Natural killer cell (primary cell): ENCODE measurements around the gene TATDN2. TPM values are rescaled to one million over a fixed set of nuclear protein-coding genes. Genes with fewer than 3 reads are reported as not detected.

Experiments used
- ATAC-seq, 3 donors: fragments of 150-1000 bp in 2 of 3; fragments of 200-7000 bp in 1 of 3; cut with Tn5 transposase; 1 replicate in 1 of 3; 2 replicates in 2 of 3; pipeline ENCODE4 v1.10.0; 2021; ENCODE audit warnings: mild to moderate bottlenecking in 2 of 3, moderate library complexity in 2 of 3
- DNase-seq, 2 donors: peaks; one replicate each; pipeline versions ENCODE4 v3.0.0 to v3.0.0-alpha.2; 2013 to 2021; ENCODE audit warnings: mixed read lengths in 1 of 2
- H3K27ac ChIP-seq: one replicate; pipeline ENCODE4 v1.5.1; 2013; ENCODE audit warnings: mild to moderate bottlenecking, low read length
- H3K27me3 ChIP-seq: one replicate; pipeline ENCODE4 v1.6.1; 2013; ENCODE audit warnings: low read length; ENCODE audit not compliant: control insufficient read depth, insufficient read depth
- H3K36me3 ChIP-seq: one replicate; pipeline ENCODE4 v1.6.1; 2013; ENCODE audit warnings: low read length; ENCODE audit not compliant: control insufficient read depth, insufficient read depth
- H3K4me1 ChIP-seq: one replicate; pipeline ENCODE4 v1.6.1; 2013; ENCODE audit warnings: low read length; ENCODE audit not compliant: control insufficient read depth, insufficient read depth
- H3K4me3 ChIP-seq: one replicate; pipeline ENCODE4 v1.5.1; 2013; ENCODE audit warnings: low read length
- H3K9me3 ChIP-seq: one replicate; pipeline ENCODE4 v1.6.1; 2013; ENCODE audit warnings: low read length; ENCODE audit not compliant: control insufficient read depth, insufficient read depth
- H3K27ac Mint-ChIP-seq, 2 donors: one replicate each; pipeline ENCODE4 v1.8.0; 2022; ENCODE audit warnings: mild to moderate bottlenecking in 2 of 2, mixed read lengths in 2 of 2, moderate library complexity in 1 of 2
- H3K27me3 Mint-ChIP-seq, 2 donors: one replicate each; pipeline ENCODE4 v1.8.0; 2022; ENCODE audit warnings: low read depth in 2 of 2, mixed read lengths in 2 of 2
- H3K36me3 Mint-ChIP-seq: one replicate; pipeline ENCODE4 v1.8.0; 2022; ENCODE audit warnings: mixed read lengths
- H3K4me1 Mint-ChIP-seq, 2 donors: one replicate each; pipeline ENCODE4 v1.8.0; 2022; ENCODE audit warnings: mixed read lengths in 2 of 2
- H3K4me3 Mint-ChIP-seq: one replicate; pipeline ENCODE4 v1.8.0; 2022; ENCODE audit warnings: mild to moderate bottlenecking, moderate library complexity, mixed read lengths
- H3K9me3 Mint-ChIP-seq, 2 donors: one replicate each; pipeline ENCODE4 v1.8.0; 2022; ENCODE audit warnings: mixed read lengths in 2 of 2
- WGBS: methylation state at CpG from one replicate; pipeline ENCODE4 v1.1.7; 2013; ENCODE audit warnings: missing lambda C conversion rate; ENCODE audit not compliant: insufficient coverage; 5-methylcytosine and 5-hydroxymethylcytosine counted together
- intact Hi-C: fragments of 100-400 bp; cut with micrococcal nuclease; formaldehyde crosslinking; loops from one replicate; pipeline ENCODE4 v1.14.2; 2022
- total RNA-seq, 4 donors: library from RNA; stranded (reverse); fragments of 120-200 nt in 1 of 4; gene quantifications; one replicate each; pipeline versions ENCODE4 v1.2.3 to v1.2.4, GENCODE V29; 2013 to 2022
- TF ChIP-seq, protein P1 (sequence below): fragments of 200-600 bp; IDR thresholded peaks from one replicate; pipeline ENCODE4 v1.8.0; 2022; ENCODE audit warnings: antibody characterized with exemption

The TATDN2 gene
- total RNA-seq, 3 donors from 2014 or later (not counting 1 experiment from before 2014, with no cell fraction given), result 75.6 to 99.4 (median 88.4) TPM

DNA sequence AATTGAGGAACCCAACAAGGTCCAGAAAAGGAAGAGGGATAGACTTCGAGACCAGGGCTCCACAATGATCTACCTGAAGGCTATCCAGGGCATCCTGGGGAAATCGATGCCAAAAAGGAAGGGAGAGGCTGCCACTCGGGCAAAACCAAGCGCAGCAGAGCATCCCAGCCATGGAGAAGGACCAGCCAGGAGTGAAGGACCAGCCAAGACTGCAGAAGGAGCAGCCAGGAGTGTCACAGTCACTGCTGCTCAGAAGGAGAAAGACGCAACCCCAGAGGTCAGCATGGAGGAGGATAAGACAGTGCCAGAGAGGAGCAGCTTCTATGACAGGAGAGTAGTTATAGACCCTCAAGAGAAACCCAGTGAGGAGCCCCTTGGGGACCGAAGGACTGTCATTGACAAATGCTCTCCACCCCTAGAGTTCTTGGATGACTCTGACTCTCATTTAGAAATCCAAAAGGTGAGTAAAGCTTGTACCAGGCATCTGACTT lies 12.0 kb downstream of the TATDN2 start:
- H3K27me3 Mint-ChIP-seq, result no peaks in the 10 kb centered on the region

DNA sequence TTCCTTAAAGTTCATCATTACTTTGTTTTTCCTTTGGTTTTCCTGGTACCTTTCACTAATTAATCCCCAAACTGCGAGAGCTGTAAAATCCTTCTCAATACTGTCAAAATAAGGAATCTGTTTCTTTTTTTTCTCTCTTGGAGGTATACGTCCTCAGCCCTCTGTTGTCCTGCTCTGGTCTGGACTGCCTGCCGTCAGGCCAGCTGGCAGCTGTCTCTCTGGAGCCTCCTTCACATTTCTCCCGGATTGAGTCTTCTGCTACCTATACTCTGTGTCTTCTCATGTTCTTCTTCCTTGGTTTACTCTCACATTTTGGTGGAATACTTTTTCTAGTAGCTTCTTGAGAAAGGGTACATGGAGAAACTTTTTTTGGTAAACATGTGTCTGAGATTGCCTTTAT lies 13.8 kb downstream of the TATDN2 start:
- no peaks in the 10 kb centered on the region for H3K9me3 ChIP-seq
- no peak overlapping the region for H3K27ac ChIP-seq
- DNase-seq (no peak), ATAC-seq (no peak)
- no peak overlapping the region for H3K4me3 ChIP-seq
- H3K4me1 ChIP-seq, result peaks cover 12% of the 10 kb centered on the region
- intact Hi-C loops, result no loop called here
- no peaks in the 10 kb centered on the region for H3K27me3 ChIP-seq
- no peaks in the 10 kb centered on the region for H3K27me3 Mint-ChIP-seq
- H3K36me3 Mint-ChIP-seq, result peaks cover 27% of the 10 kb centered on the region
- 90% methylated on average over 4 of the region's 4 CpGs for WGBS
- no peak overlapping the region for H3K4me3 Mint-ChIP-seq
- H3K36me3 ChIP-seq, result peaks cover 45% of the 10 kb centered on the region
- H3K27ac Mint-ChIP-seq, result peak overlapping the region; percentile 75 to 83
- TF ChIP-seq, protein P1, sequence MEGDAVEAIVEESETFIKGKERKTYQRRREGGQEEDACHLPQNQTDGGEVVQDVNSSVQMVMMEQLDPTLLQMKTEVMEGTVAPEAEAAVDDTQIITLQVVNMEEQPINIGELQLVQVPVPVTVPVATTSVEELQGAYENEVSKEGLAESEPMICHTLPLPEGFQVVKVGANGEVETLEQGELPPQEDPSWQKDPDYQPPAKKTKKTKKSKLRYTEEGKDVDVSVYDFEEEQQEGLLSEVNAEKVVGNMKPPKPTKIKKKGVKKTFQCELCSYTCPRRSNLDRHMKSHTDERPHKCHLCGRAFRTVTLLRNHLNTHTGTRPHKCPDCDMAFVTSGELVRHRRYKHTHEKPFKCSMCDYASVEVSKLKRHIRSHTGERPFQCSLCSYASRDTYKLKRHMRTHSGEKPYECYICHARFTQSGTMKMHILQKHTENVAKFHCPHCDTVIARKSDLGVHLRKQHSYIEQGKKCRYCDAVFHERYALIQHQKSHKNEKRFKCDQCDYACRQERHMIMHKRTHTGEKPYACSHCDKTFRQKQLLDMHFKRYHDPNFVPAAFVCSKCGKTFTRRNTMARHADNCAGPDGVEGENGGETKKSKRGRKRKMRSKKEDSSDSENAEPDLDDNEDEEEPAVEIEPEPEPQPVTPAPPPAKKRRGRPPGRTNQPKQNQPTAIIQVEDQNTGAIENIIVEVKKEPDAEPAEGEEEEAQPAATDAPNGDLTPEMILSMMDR, result no peak
- peaks cover 64 to 69% of the 10 kb centered on the region in 2 donors for H3K4me1 Mint-ChIP-seq
- H3K9me3 Mint-ChIP-seq, result no peaks in the 10 kb centered on the region

More for the DNA sequence above, 12.0 kb downstream of the TATDN2 start:
- ATAC-seq (no peak), DNase-seq (no peak)
- no peaks in the 10 kb centered on the region for H3K27me3 ChIP-seq
- no peak overlapping the region for H3K4me3 ChIP-seq
- peaks cover 42% of the 10 kb centered on the region for H3K36me3 ChIP-seq
- H3K27ac ChIP-seq, result no peak overlapping the region
- peaks cover 27% of the 10 kb centered on the region for H3K36me3 Mint-ChIP-seq
- peaks cover 67 to 68% of the 10 kb centered on the region in 2 donors for H3K4me1 Mint-ChIP-seq
- WGBS, result 87% methylated on average over 6 of the region's 6 CpGs
- intact Hi-C loops, result no loop called here
- no peak overlapping the region for H3K4me3 Mint-ChIP-seq
- TF ChIP-seq, protein P1, result no peak
- no peaks in the 10 kb centered on the region for H3K9me3 Mint-ChIP-seq
- peaks cover 10% of the 10 kb centered on the region for H3K4me1 ChIP-seq
- H3K27ac Mint-ChIP-seq, result peak overlapping the region; percentile 55 to 75
- no peaks in the 10 kb centered on the region for H3K9me3 ChIP-seq

DNA sequence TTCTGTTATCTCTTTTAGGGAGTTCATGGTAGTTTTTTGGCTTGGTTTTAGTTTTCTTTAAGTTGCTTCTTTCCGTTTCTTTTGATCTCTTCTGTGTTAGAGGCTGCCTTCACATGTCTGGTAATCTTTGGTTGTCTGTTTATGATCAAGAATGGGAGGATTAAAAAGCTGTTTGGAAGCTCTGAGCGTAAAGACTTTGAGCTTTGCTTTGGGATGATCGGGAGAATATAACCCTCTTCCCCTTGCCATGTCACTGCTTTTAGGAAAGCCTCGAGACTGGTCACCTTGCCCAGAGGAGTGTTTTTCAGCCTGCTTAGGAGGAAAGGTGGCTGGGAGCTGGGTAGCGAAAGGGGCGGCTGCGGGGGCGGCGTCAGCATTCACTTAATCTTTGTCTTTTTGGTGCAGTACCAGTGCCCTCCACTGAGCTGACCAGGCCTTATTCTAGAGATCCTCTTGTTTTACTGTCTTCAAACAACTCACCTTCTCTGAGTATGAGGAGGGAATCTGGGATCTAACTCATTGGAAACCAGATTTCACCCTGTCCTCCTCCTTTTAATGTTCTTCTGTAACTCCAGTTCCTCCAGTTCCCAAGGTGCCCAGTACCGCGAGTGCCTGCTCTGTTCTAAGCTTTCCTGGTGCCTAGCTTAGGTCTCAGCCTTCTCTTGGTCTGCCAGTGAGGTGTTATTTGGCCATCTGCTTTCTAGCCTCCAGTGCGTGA lies 15.5 kb downstream of the TATDN2 start:
- H3K36me3 ChIP-seq, result peaks cover 58% of the 10 kb centered on the region
- Mint-ChIP-seq H3K27me3 (no peaks in the 10 kb centered on the region), H3K27ac (peak overlapping the region; percentile 75 to 83), H3K36me3 (peaks cover 27% of the 10 kb centered on the region), H3K4me1 (peaks cover 82 to 87% of the 10 kb centered on the region in 2 donors), H3K4me3 (peak overlapping the region; percentile 4), H3K9me3 (no peaks in the 10 kb centered on the region)
- H3K4me3 ChIP-seq, result no peak overlapping the region
- intact Hi-C loops, result no loop called here
- H3K27me3 ChIP-seq, result no peaks in the 10 kb centered on the region
- DNase-seq (peak in 1 of 2 donors; percentile 82), ATAC-seq (peak; percentile 73 to 96 (median 93))
- H3K9me3 ChIP-seq, result no peaks in the 10 kb centered on the region
- 76% methylated on average over 12 of the region's 12 CpGs for WGBS
- no peak overlapping the region for H3K27ac ChIP-seq
- peaks cover 13% of the 10 kb centered on the region for H3K4me1 ChIP-seq
- TF ChIP-seq, protein P1, result peak; percentile 36
